Mucosa of descending colon (tissue), 3 donors: ENCODE data around the gene NDUFA11. TPM values are rescaled to one million over a fixed set of nuclear protein-coding genes. Genes with fewer than 3 reads are reported as not detected.

Source experiments
- ATAC-seq: fragments of 200-7000 bp; cut with Tn5 transposase; one replicate; pipeline ENCODE4 v1.9.1; 2020; ENCODE audit warnings: mild to moderate bottlenecking, moderate library complexity
- DNase-seq, 3 donors: peaks; one replicate each; pipeline ENCODE4 v3.0.0-alpha.2; 2020
- H3K36me3 ChIP-seq: fragments of 200-600 bp; one replicate; pipeline ENCODE4 v1.8.0; 2021; ENCODE audit warnings: low read depth, mild to moderate bottlenecking
- H3K4me1 ChIP-seq: fragments of 200-600 bp; one replicate; pipeline ENCODE4 v1.8.0; 2021; ENCODE audit warnings: low read depth, mild to moderate bottlenecking
- H3K4me3 ChIP-seq: fragments of 200-600 bp; one replicate; pipeline ENCODE4 v1.8.0; 2021; ENCODE audit warnings: mild to moderate bottlenecking
- H3K9me3 ChIP-seq: fragments of 200-600 bp; one replicate; pipeline ENCODE4 v1.8.0; 2021; ENCODE audit warnings: mild to moderate bottlenecking
- CTCF ChIP-seq: fragments of 200-600 bp; IDR thresholded peaks from one replicate; pipeline ENCODE4 v1.8.0; 2022; ENCODE audit warnings: antibody characterized with exemption, mild to moderate bottlenecking
- intact Hi-C, 2 donors: fragments of 100-400 bp; cut with DNase I in 1 of 2; cut with micrococcal nuclease in 1 of 2; formaldehyde crosslinking; loops; one replicate each; pipeline versions ENCODE4 v1.11.0 to v1.11.1; 2022; cut with DNase I, micrococcal nuclease
- total RNA-seq, 3 donors: library from RNA; stranded (reverse); fragmentation: NEBNext Ultra II Directional in 2 of 3; extraction: Animal tissue kit (Norgen Biotek cat#: 25700) in 2 of 3; gene quantifications; one replicate each; pipeline versions ENCODE4 v1.2.1 to v1.2.4, GENCODE V29; 2021 to 2023
- donor health status: DM: no; HTN: no; CAD: no; lungs with moderate emphysema.
- donor health status: DM: no; HTN: no; CAD: no.
- donor health status: DM: no; HTN: yes; CAD: no.

The NDUFA11 gene
- total RNA-seq, 3 donors from 2014 or later = 178 to 213 (median 182) TPM

- TF ChIP-seq CTCF = no peak
- peaks cover 6% of the 10 kb centered on the region for H3K36me3 ChIP-seq
- no peak overlapping the region for H3K4me3 ChIP-seq
- H3K9me3 ChIP-seq = no peaks in the 10 kb centered on the region
- ATAC-seq = no peak
- intact Hi-C loops = loop anchor here in 1 of 2 donors (10.0 kb wide), 1 partner anchor 85 kb away; no protein-coding TSS in a partner anchor
- peaks cover 21% of the 10 kb centered on the region for H3K4me1 ChIP-seq
- no peak for DNase-seq
These were observed 3.7 kb downstream of the NDUFA11 start for GRCh38 chr19:5899728-5900526.

- Histone ChIP-seq H3K4me1 (peaks cover 5% of the 10 kb centered on the region), H3K36me3 (no peaks in the 10 kb centered on the region), H3K4me3 (no peak overlapping the region), H3K9me3 (no peaks in the 10 kb centered on the region)
- ATAC-seq = no peak
- intact Hi-C loops = loop anchor here in 1 of 2 donors (10.0 kb wide), 1 partner anchor 83 kb away; no protein-coding TSS in a partner anchor
- no peak for DNase-seq
- TF ChIP-seq CTCF = no peak
These were observed 6.2 kb downstream of the NDUFA11 start for GRCh38 chr19:5897189-5897969.

GRCh38 chr19:5896365-5897076 lies 7.1 kb downstream of the NDUFA11 start:
- TF ChIP-seq CTCF = no peak
- intact Hi-C loops = loop anchor here in 1 of 2 donors (10.0 kb wide), 1 partner anchor 82 kb away; no protein-coding TSS in a partner anchor
- H3K9me3 ChIP-seq = no peaks in the 10 kb centered on the region
- DNase-seq (no peak), ATAC-seq (no peak)
- no peaks in the 10 kb centered on the region for H3K36me3 ChIP-seq
- no peak overlapping the region for H3K4me3 ChIP-seq
- peaks cover 2% of the 10 kb centered on the region for H3K4me1 ChIP-seq

GRCh38 chr19:5895890-5896289 lies 7.7 kb downstream of the NDUFA11 start:
- no peak for TF ChIP-seq CTCF
- intact Hi-C loops = loop anchor here in 1 of 2 donors (10.0 kb wide), 1 partner anchor 81 kb away; no protein-coding TSS in a partner anchor
- Histone ChIP-seq H3K4me3 (no peak overlapping the region), H3K9me3 (no peaks in the 10 kb centered on the region), H3K4me1 (no peaks in the 10 kb centered on the region), H3K36me3 (no peaks in the 10 kb centered on the region)
- ATAC-seq (no peak), DNase-seq (no peak)

GRCh38 chr19:5895409-5895808 lies 8.2 kb downstream of the NDUFA11 start:
- H3K4me1 ChIP-seq = no peaks in the 10 kb centered on the region
- H3K36me3 ChIP-seq = no peaks in the 10 kb centered on the region
- intact Hi-C loops = loop anchor here in 1 of 2 donors (10.0 kb wide), 1 partner anchor 81 kb away; no protein-coding TSS in a partner anchor
- H3K4me3 ChIP-seq = no peak overlapping the region
- no peak for TF ChIP-seq CTCF
- no peak for ATAC-seq
- H3K9me3 ChIP-seq = no peaks in the 10 kb centered on the region
- DNase-seq = no peak
